T-cell (primary cell): ENCODE results near the gene CRACR2B. TPM values are rescaled to one million over a fixed set of nuclear protein-coding genes. Genes with fewer than 3 reads are reported as not detected.
A peak's percentile ranks its signal among the peaks of the same experiment; 100 is the strongest.

Source experiments
- ATAC-seq, 4 experiments: fragments of 200-7000 bp in 3 of 4; fragments of 150-1000 bp in 1 of 4; cut with Tn5 transposase; replicated peaks in 1 of 4; 1 replicate in 3 of 4; 2 replicates in 1 of 4; pipeline ENCODE4 v1.10.0; 2021; ENCODE audit warnings: moderate library complexity in 3 of 4, mild to moderate bottlenecking in 2 of 4, moderate number of reproducible peaks in 1 of 4
- CTCF ChIA-PET, 2 donors: fragments of 300-600 bp; sonication (Branson Sonifier 250); formaldehyde crosslinking; loops; one replicate each; lab custom pipeline; 2022; ENCODE audit warnings: antibody characterized with exemption in 2 of 2; lab: Charles Lee
- POLR2A ChIA-PET, 2 donors: fragments of 300-600 bp; sonication (Branson Sonifier 250); formaldehyde crosslinking; loops; one replicate each; lab custom pipeline; 2022; ENCODE audit warnings: antibody characterized with exemption in 2 of 2; lab: Charles Lee
- DNase-seq, 35 experiments: peaks; one replicate each; pipeline versions ENCODE4 v3.0.0 to v3.0.0-alpha.2; 2013 to 2023
- H3K27ac ChIP-seq: one replicate; pipeline ENCODE4 v1.5.1; 2013; ENCODE audit warnings: low read length
- H3K27me3 ChIP-seq, 2 experiments: replicated peaks in 1 of 2; 1 replicate in 1 of 2; 2 replicates in 1 of 2; pipeline versions ENCODE4 v1.6.1 to v1.7.0; 2013; ENCODE audit warnings: low read length in 1 of 2, mixed read lengths in 1 of 2; ENCODE audit not compliant: control insufficient read depth in 2 of 2, insufficient read depth in 2 of 2; ENCODE audit errors: extremely low read depth in 1 of 2
- H3K36me3 ChIP-seq, 2 donors: 1 replicate in 1 of 2; 2 replicates in 1 of 2; pipeline versions ENCODE4 v1.6.1 to v1.7.0; 2013; ENCODE audit warnings: low read length in 1 of 2; ENCODE audit not compliant: control insufficient read depth in 2 of 2, insufficient read depth in 1 of 2; ENCODE audit errors: extremely low read depth in 1 of 2
- H3K4me1 ChIP-seq, 2 experiments: 1 replicate in 1 of 2; 2 replicates in 1 of 2; pipeline versions ENCODE4 v1.6.1 to v1.7.0; 2013; ENCODE audit warnings: low read length in 2 of 2, mixed read lengths in 1 of 2; ENCODE audit not compliant: insufficient read depth in 2 of 2, control insufficient read depth in 1 of 2; ENCODE audit errors: extremely low read depth in 1 of 2
- H3K4me3 ChIP-seq, 2 donors: 1 replicate in 1 of 2; 2 replicates in 1 of 2; pipeline versions ENCODE4 v1.5.1 to v1.7.0; 2013; ENCODE audit warnings: mild to moderate bottlenecking in 2 of 2, low read length in 1 of 2, moderate library complexity in 1 of 2; ENCODE audit not compliant: control insufficient read depth in 1 of 2; ENCODE audit errors: extremely low read depth in 1 of 2
- H3K9me3 ChIP-seq: 2 replicates; pipeline ENCODE4 v1.7.0; 2013
- H3K27ac Mint-ChIP-seq, 2 donors: one replicate each; pipeline ENCODE4 v1.8.0; 2020 to 2021; ENCODE audit warnings: mild to moderate bottlenecking in 2 of 2, mixed read lengths in 2 of 2
- H3K27me3 Mint-ChIP-seq, 2 donors: one replicate each; pipeline ENCODE4 v1.8.0; 2021 to 2022; ENCODE audit warnings: mixed read lengths in 2 of 2
- H3K36me3 Mint-ChIP-seq: one replicate; pipeline ENCODE4 v1.8.0; 2021; ENCODE audit warnings: mixed read lengths
- H3K4me1 Mint-ChIP-seq, 3 donors: one replicate each; pipeline ENCODE4 v1.8.0; 2020 to 2022; ENCODE audit warnings: mixed read lengths in 3 of 3, mild to moderate bottlenecking in 1 of 3
- H3K4me3 Mint-ChIP-seq, 3 donors: one replicate each; pipeline ENCODE4 v1.8.0; 2020 to 2022; ENCODE audit warnings: mild to moderate bottlenecking in 3 of 3, mixed read lengths in 3 of 3, moderate library complexity in 3 of 3
- H3K9me3 Mint-ChIP-seq, 3 donors: one replicate each; pipeline ENCODE4 v1.8.0; 2020 to 2022; ENCODE audit warnings: mixed read lengths in 3 of 3
- WGBS: methylation state at CpG from one replicate; pipeline ENCODE4 v1.1.5; 2013; ENCODE audit warnings: missing lambda C conversion rate; ENCODE audit not compliant: insufficient coverage; 5-methylcytosine and 5-hydroxymethylcytosine counted together
- total RNA-seq, 35 experiments: library from RNA in 6 of 35; stranded (reverse) in 6 of 35; fragments of 120-200 nt in 1 of 35; gene quantifications; one replicate each; pipeline versions ENCODE4 v1.2.1 to v1.2.4 and lab custom pipeline; 2013 to 2026

CRACR2B gene
- total RNA-seq, 5 donors from 2014 or later (not counting 1 experiment from before 2014, with no cell fraction given) = 1.4 to 2.9 (median 1.5) TPM

DNA sequence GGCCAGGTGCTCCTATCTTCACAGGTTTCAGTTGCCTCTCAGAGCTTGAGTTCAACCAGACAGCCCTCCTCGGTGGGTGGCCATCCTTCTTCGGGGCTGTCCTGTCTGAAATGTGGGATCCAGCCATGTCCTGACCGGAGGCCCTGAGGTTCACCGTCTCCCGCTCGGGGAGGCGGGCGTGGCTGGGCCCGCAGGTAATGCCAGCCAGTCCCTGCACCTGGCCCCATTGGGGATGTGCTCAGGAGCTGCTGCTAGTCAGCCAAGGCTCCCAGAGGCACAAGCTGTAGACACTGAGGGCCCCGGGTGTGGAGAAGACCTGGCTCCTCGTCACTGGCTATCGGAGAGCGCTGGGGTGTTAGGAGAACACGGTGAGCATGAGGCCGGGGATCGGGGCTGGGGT is 47.5 kb downstream of the CRACR2B start:
- no peaks in the 10 kb centered on the region for H3K4me1 ChIP-seq
- DNase-seq (no peak), ATAC-seq (no peak)
- no peak overlapping the region for H3K4me3 Mint-ChIP-seq
- H3K9me3 Mint-ChIP-seq = no peaks in the 10 kb centered on the region
- H3K27me3 Mint-ChIP-seq = no peaks in the 10 kb centered on the region
- POLR2A ChIA-PET = no interaction called here
- H3K27ac Mint-ChIP-seq = no peak overlapping the region
- peaks cover 6% of the 10 kb centered on the region in 2 donors for H3K36me3 ChIP-seq
- CTCF ChIA-PET = no interaction called here
- no peaks in the 10 kb centered on the region for H3K27me3 ChIP-seq
- H3K36me3 Mint-ChIP-seq = peaks cover 16% of the 10 kb centered on the region
- no peak overlapping the region for H3K27ac ChIP-seq
- over 99% methylated on average over 13 of the region's 16 CpGs for WGBS
- H3K4me3 ChIP-seq = no peak overlapping the region
- H3K9me3 ChIP-seq = no peaks in the 10 kb centered on the region
- no peaks in the 10 kb centered on the region for H3K4me1 Mint-ChIP-seq

DNA sequence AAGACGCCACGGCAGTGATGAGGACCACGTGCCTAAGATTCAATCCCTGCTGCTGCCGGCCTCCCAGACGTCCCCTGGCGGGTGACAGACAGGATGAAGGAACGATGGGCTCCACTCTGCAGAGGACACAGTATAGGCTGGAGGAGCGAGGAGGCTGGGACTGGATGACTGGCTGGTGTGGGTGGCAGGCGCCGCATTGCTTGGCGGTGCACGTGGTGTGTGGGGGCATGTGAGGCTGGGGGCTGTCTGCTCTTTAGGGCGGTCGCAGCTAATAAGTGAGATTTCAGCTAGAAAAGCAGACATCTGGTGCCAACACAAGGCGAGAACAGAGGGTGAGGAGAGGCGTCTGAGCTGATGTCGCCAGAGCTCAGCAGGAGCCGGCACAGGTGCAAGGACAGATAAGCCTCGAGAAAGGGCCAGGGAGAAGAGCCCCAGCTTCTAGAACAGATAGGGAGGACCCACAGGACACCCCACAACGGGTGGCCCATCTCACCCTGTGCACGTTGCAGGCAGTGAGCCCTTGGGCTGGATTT is 48.1 kb downstream of the CRACR2B start:
- ChIA-PET CTCF (no interaction called here), POLR2A (no interaction called here)
- Histone ChIP-seq H3K4me1 (no peaks in the 10 kb centered on the region), H3K4me3 (no peak overlapping the region), H3K9me3 (no peaks in the 10 kb centered on the region), H3K27me3 (no peaks in the 10 kb centered on the region), H3K36me3 (peaks cover 8 to 10% of the 10 kb centered on the region in 2 donors), H3K27ac (no peak overlapping the region)
- WGBS = 90% methylated on average over 21 of the region's 21 CpGs
- Mint-ChIP-seq H3K4me3 (no peak overlapping the region), H3K4me1 (no peaks in the 10 kb centered on the region), H3K9me3 (no peaks in the 10 kb centered on the region), H3K27me3 (no peaks in the 10 kb centered on the region), H3K27ac (no peak overlapping the region), H3K36me3 (peaks cover 20% of the 10 kb centered on the region)
- ATAC-seq (no peak), DNase-seq (no peak)

DNA sequence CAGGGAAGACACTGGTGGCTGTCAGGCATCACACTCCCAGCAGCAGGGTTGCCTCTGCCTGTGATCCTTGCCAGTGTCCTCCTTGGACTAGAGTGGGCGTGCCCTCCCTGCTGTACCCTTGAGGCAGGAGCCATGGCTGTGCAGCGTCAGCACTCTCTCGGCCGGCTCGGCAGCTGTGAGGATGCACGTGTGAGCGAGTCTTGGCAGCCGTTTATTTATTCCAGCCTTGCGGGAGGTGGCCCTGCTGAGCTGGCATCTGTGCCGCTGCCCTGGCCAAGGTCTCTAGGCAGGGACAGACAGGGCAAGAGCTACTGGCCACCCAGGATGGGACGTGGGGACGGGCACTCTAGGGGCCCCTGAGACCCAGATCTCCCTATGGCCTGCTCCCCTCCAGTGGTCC is 48.8 kb downstream of the CRACR2B start:
- Mint-ChIP-seq H3K4me1 (no peaks in the 10 kb centered on the region), H3K27me3 (no peaks in the 10 kb centered on the region), H3K9me3 (no peaks in the 10 kb centered on the region), H3K4me3 (no peak overlapping the region), H3K36me3 (peaks cover 22% of the 10 kb centered on the region), H3K27ac (no peak overlapping the region)
- Histone ChIP-seq H3K4me3 (no peak overlapping the region), H3K4me1 (no peaks in the 10 kb centered on the region), H3K9me3 (no peaks in the 10 kb centered on the region), H3K36me3 (peaks cover 8 to 10% of the 10 kb centered on the region in 2 donors), H3K27me3 (no peaks in the 10 kb centered on the region), H3K27ac (no peak overlapping the region)
- WGBS = 98% methylated on average over 12 of the region's 12 CpGs
- DNase-seq (no peak), ATAC-seq (no peak)
- ChIA-PET POLR2A (no interaction called here), CTCF (no interaction called here)

DNA sequence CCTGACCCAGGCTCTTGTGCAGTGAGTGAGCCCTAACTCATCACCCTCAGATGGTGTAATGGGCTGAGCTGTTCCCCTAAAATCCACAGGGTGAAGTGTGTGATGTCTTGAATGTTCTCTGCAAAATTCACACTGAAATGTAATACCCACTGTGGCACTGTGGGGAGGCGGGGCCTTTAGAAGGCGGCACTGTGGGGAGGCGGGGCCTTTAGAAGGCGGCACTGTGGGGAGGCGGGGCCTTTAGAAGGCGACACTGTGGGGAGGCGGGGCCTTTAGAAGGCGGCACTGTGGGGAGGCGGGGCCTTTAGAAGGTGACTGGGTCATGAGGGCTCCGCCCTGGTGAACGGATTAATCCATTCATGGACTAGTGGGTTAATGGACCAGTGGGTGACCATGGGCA is 49.8 kb downstream of the CRACR2B start:
- Mint-ChIP-seq H3K27ac (no peak overlapping the region), H3K27me3 (no peaks in the 10 kb centered on the region), H3K4me3 (no peak overlapping the region), H3K9me3 (no peaks in the 10 kb centered on the region), H3K4me1 (no peaks in the 10 kb centered on the region), H3K36me3 (peaks cover 26% of the 10 kb centered on the region)
- peaks cover 10% of the 10 kb centered on the region in 2 donors for H3K36me3 ChIP-seq
- ChIA-PET CTCF (interaction anchor here in 1 of 2 donors (0.6 kb wide), 1 partner anchor 698 kb away, joined by 7 read pairs; no protein-coding TSS in a partner anchor), POLR2A (interaction anchor here in 1 of 2 donors (0.7 kb wide), 1 partner anchor 973 kb away, joined by 4 read pairs; no protein-coding TSS in a partner anchor)
- no peak overlapping the region for H3K4me3 ChIP-seq
- H3K27me3 ChIP-seq = no peaks in the 10 kb centered on the region
- no peaks in the 10 kb centered on the region for H3K9me3 ChIP-seq
- ATAC-seq (no peak), DNase-seq (peak in 3 of 35 experiments; percentile 2 to 11 (median 6))
- no peak overlapping the region for H3K27ac ChIP-seq
- WGBS = 93% methylated on average over 2 of the region's 11 CpGs
- no peaks in the 10 kb centered on the region for H3K4me1 ChIP-seq

DNA sequence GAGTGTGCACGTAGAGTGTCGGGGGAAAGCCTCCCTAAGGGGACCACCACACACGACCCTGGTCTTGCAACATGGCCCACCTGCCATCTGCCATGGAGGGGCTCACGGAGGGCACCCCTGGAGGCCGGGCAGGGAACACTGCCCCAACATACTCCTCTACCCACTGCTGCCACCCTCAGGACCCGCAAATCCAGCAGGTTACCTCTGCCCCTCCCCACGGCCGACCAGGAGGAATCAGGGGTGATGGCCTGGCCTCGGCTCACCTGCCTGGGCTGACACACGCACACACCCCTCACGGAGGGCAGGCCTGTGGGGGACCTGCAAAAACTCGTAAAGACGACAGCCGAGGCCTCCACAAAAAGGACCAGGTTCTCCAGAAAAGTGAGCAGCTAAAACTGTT is 52.7 kb downstream of the CRACR2B start:
- no peaks in the 10 kb centered on the region for H3K27me3 ChIP-seq
- H3K4me1 Mint-ChIP-seq = no peaks in the 10 kb centered on the region
- CTCF ChIA-PET = no interaction called here
- H3K27ac Mint-ChIP-seq = no peak overlapping the region
- H3K9me3 ChIP-seq = no peaks in the 10 kb centered on the region
- no peaks in the 10 kb centered on the region for H3K4me1 ChIP-seq
- no peak overlapping the region for H3K4me3 Mint-ChIP-seq
- H3K36me3 ChIP-seq = peaks cover 13 to 22% of the 10 kb centered on the region in 2 donors
- whole genome bisulfite sequencing = 91% methylated on average over 14 of the region's 14 CpGs
- H3K27ac ChIP-seq = no peak overlapping the region
- peaks cover 23% of the 10 kb centered on the region for H3K36me3 Mint-ChIP-seq
- H3K4me3 ChIP-seq = no peak overlapping the region
- DNase-seq = no peak
- no peaks in the 10 kb centered on the region for H3K27me3 Mint-ChIP-seq
- no peaks in the 10 kb centered on the region for H3K9me3 Mint-ChIP-seq
- ATAC-seq = no peak
- POLR2A ChIA-PET = no interaction called here

Other genes starting within 250 kb of the CRACR2B start
- gene IRF7, start 212.0 kb upstream of the CRACR2B start, total RNA-seq = 100 to 1,000 TPM in 1 of 5 donors, 10 to 100 TPM in 4; 58.9 to 128 (median 73.7) TPM
- under 1 TPM in 2 of 5 donors, not detected in 3; 0.26 to 0.29 TPM for gene CDHR5, start 203.0 kb upstream of the CRACR2B start, total RNA-seq
- gene SCT, start 200.7 kb upstream of the CRACR2B start, total RNA-seq = not detected
- gene DRD4, start 190.7 kb upstream of the CRACR2B start, total RNA-seq = 1 to 10 TPM in 2 of 5 donors, under 1 TPM in 3; 0.49 to 1.3 (median 0.98) TPM
- 100 to 1,000 TPM in 1 of 5 donors, 10 to 100 TPM in 4; 55.8 to 121 (median 57.3) TPM for gene DEAF1, start 132.7 kb upstream of the CRACR2B start, total RNA-seq
- 10 to 100 TPM; 21.2 to 43.9 (median 42.4) TPM for gene TMEM80, start 132.1 kb upstream of the CRACR2B start, total RNA-seq
- 10 to 100 TPM in 4 of 5 donors, 1 to 10 TPM in 1; 7.5 to 18.5 (median 14.6) TPM for gene EPS8L2, start 121.7 kb upstream of the CRACR2B start, total RNA-seq
- gene TALDO1, start 80.5 kb upstream of the CRACR2B start, total RNA-seq = 100 to 1,000 TPM in 3 of 5 donors, 10 to 100 TPM in 2; 60.5 to 106 (median 102) TPM
- gene GATD1, start 50.4 kb upstream of the CRACR2B start, total RNA-seq = 10 to 100 TPM; 40.8 to 73.5 (median 70.2) TPM
- gene CEND1, start 37.8 kb upstream of the CRACR2B start, total RNA-seq = under 1 TPM in 3 of 5 donors, not detected in 2; 0.18 to 0.28 (median 0.20) TPM
- gene SLC25A22, start 29.6 kb upstream of the CRACR2B start, total RNA-seq = 10 to 100 TPM; 22.4 to 37.4 (median 35.1) TPM
- 10 to 100 TPM; 31.1 to 46.6 (median 39.1) TPM for gene PIDD1, start 22.7 kb upstream of the CRACR2B start, total RNA-seq
- 1,000 to 10,000 TPM; 4,736 to 5,826 (median 5,260) TPM for gene RPLP2, start 18.0 kb upstream of the CRACR2B start, total RNA-seq
- gene PNPLA2, start 9.0 kb upstream of the CRACR2B start, total RNA-seq = 100 to 1,000 TPM; 172 to 212 (median 206) TPM
- 10 to 100 TPM; 14.9 to 28.2 (median 25.6) TPM for gene CD151, start 5.0 kb downstream of the CRACR2B start, total RNA-seq
- 10 to 100 TPM; 34.2 to 73.9 (median 68.7) TPM for gene POLR2L, start 14.6 kb downstream of the CRACR2B start, total RNA-seq
- gene TSPAN4, start 14.9 kb downstream of the CRACR2B start, total RNA-seq = 1 to 10 TPM; 3.1 to 5.8 (median 4.4) TPM
- gene CHID1, start 82.9 kb downstream of the CRACR2B start, total RNA-seq = 10 to 100 TPM; 39.0 to 68.4 (median 51.2) TPM
- gene AP2A2, start 98.0 kb downstream of the CRACR2B start, total RNA-seq = 10 to 100 TPM; 59.6 to 85.3 (median 70.8) TPM
- gene MUC6, start 208.8 kb downstream of the CRACR2B start, total RNA-seq = under 1 TPM in 3 of 5 donors, not detected in 2; 0.09 to 0.30 (median 0.23) TPM
- 1 to 10 TPM in 1 of 5 donors, under 1 TPM in 2, not detected in 2; 0.12 to 1.4 (median 0.53) TPM for gene MUC2, start 247.0 kb downstream of the CRACR2B start, total RNA-seq